Neural progenitor cell (in vitro differentiated cells): Measurements from ENCODE around the gene TATDN3. TPM values are rescaled to one million over a fixed set of nuclear protein-coding genes. Genes with fewer than 3 reads are reported as not detected.
A peak's percentile ranks its signal among the peaks of the same experiment; 100 is the strongest.

ENCODE experiments used
- DNase-seq: peaks from one replicate; pipeline ENCODE4 v3.0.0-alpha.2; 2016; ENCODE audit warnings: low spot score
- H2AFZ ChIP-seq: fragments of 200-600 bp; sonication (generic); replicated peaks from 2 replicates; pipeline ENCODE4 v1.6.1; 2016; ENCODE audit warnings: antibody characterized with exemption
- H3F3A ChIP-seq: fragments of 200-600 bp; sonication (generic); 2 replicates; pipeline ENCODE4 v1.6.1; 2016; ENCODE audit warnings: antibody characterized with exemption, low read depth
- H3K27ac ChIP-seq: fragments of 200-600 bp; sonication (generic); 2 replicates; pipeline ENCODE4 v1.5.1; 2016; ENCODE audit warnings: mild to moderate bottlenecking
- H3K27me3 ChIP-seq: fragments of 200-600 bp; sonication (generic); 2 replicates; pipeline ENCODE4 v1.6.1; 2016; ENCODE audit warnings: mild to moderate bottlenecking, moderate library complexity
- H3K36me3 ChIP-seq: fragments of 200-600 bp; sonication (generic); 2 replicates; pipeline ENCODE4 v1.5.1; 2016
- H3K4me1 ChIP-seq: fragments of 200-600 bp; sonication (generic); 2 replicates; pipeline ENCODE4 v1.6.1; 2016; ENCODE audit warnings: mixed run types
- H3K4me2 ChIP-seq: fragments of 200-600 bp; sonication (generic); 2 replicates; pipeline ENCODE4 v1.6.1; 2016
- H3K4me3 ChIP-seq: fragments of 200-600 bp; sonication (generic); 2 replicates; pipeline ENCODE4 v1.5.1; 2016
- H3K79me2 ChIP-seq: fragments of 200-600 bp; sonication (generic); 2 replicates; pipeline ENCODE4 v1.6.1; 2016; ENCODE audit warnings: low read depth
- H3K9ac ChIP-seq: fragments of 200-600 bp; sonication (generic); 2 replicates; pipeline ENCODE4 v1.6.1; 2016
- H3K9me3 ChIP-seq: fragments of 200-600 bp; sonication (generic); 2 replicates; pipeline ENCODE4 v1.5.1; 2016; ENCODE audit warnings: low read depth
- H4K20me1 ChIP-seq: fragments of 200-600 bp; sonication (generic); 2 replicates; pipeline ENCODE4 v1.6.1; 2016; ENCODE audit warnings: low read depth
- H3K27ac Mint-ChIP-seq: 3 replicates; pipeline ENCODE4 v1.8.0; 2021; ENCODE audit warnings: mixed read lengths
- H3K27me3 Mint-ChIP-seq: 2 replicates; pipeline ENCODE4 v1.8.0; 2022; ENCODE audit warnings: low read depth, mild to moderate bottlenecking, inconsistent platforms, moderate library complexity, mixed read lengths; ENCODE audit not compliant: insufficient read depth
- H3K36me3 Mint-ChIP-seq: 3 replicates; pipeline ENCODE4 v1.8.0; 2021; ENCODE audit warnings: mixed read lengths
- H3K4me1 Mint-ChIP-seq: 3 replicates; pipeline ENCODE4 v1.8.0; 2021; ENCODE audit warnings: mixed read lengths
- H3K4me3 Mint-ChIP-seq: 3 replicates; pipeline ENCODE4 v1.8.0; 2021; ENCODE audit warnings: mild to moderate bottlenecking, moderate library complexity, mixed read lengths
- H3K9me3 Mint-ChIP-seq: 3 replicates; pipeline ENCODE4 v1.8.0; 2020; ENCODE audit warnings: mixed read lengths
- EZH2 ChIP-seq: fragments of 200-600 bp; sonication (generic); IDR thresholded peaks from 2 replicates; pipeline ENCODE4 v1.6.1; 2017; ENCODE audit warnings: antibody characterized with exemption, mild to moderate bottlenecking, moderate library complexity
- EZH2phosphoT487 ChIP-seq: fragments of 200-600 bp; sonication (generic); IDR thresholded peaks from 2 replicates; pipeline ENCODE4 v1.6.1; 2017; ENCODE audit warnings: antibody characterized with exemption
- total RNA-seq: library from RNA; depleted of rRNA; stranded (reverse); fragments of >200 nt; gene quantifications from 2 replicates; pipeline ENCODE4 v1.2.3, GENCODE V29; 2015; ENCODE audit warnings: low replicate concordance
- TF ChIP-seq, protein P1 (sequence below): fragments of 200-600 bp; sonication (generic); IDR thresholded peaks from 2 replicates; pipeline ENCODE4 v1.5.1; 2017; ENCODE audit warnings: antibody characterized with exemption, mild to moderate bottlenecking

TATDN3 gene
- total RNA-seq, 1 donor from 2014 or later = 18.8 TPM

DNA sequence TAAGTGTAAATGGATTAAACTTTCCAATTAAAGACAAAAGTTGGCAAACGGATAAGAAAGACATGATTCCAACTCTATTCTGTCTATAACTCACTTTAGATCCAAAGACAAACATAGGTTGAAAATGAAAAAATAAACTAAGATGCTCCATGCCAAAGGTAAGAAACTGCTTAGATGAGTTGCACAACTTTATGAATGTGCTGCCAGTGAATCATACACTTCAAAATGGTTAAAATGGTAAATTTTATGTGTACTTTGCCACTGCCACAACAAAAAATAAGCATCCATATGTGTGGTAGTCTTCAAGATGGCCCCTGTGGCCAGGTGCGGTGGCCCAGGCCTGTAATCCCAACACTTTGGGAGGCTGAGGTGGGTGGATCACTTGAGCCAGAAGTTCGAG is 45.1 kb upstream of the TATDN3 start:
- no peaks in the 10 kb centered on the region for H3K9me3 ChIP-seq
- peaks cover 12% of the 10 kb centered on the region for H3K9me3 Mint-ChIP-seq
- no peaks in the 10 kb centered on the region for H3K27me3 ChIP-seq
- H3F3A ChIP-seq = peaks cover 15% of the 10 kb centered on the region
- peaks cover 70% of the 10 kb centered on the region for H3K79me2 ChIP-seq
- no peak overlapping the region for H3K4me2 ChIP-seq
- H3K27ac ChIP-seq = no peak overlapping the region
- no peak overlapping the region for H3K4me3 Mint-ChIP-seq
- TF ChIP-seq, protein P1, sequence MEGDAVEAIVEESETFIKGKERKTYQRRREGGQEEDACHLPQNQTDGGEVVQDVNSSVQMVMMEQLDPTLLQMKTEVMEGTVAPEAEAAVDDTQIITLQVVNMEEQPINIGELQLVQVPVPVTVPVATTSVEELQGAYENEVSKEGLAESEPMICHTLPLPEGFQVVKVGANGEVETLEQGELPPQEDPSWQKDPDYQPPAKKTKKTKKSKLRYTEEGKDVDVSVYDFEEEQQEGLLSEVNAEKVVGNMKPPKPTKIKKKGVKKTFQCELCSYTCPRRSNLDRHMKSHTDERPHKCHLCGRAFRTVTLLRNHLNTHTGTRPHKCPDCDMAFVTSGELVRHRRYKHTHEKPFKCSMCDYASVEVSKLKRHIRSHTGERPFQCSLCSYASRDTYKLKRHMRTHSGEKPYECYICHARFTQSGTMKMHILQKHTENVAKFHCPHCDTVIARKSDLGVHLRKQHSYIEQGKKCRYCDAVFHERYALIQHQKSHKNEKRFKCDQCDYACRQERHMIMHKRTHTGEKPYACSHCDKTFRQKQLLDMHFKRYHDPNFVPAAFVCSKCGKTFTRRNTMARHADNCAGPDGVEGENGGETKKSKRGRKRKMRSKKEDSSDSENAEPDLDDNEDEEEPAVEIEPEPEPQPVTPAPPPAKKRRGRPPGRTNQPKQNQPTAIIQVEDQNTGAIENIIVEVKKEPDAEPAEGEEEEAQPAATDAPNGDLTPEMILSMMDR = no peak
- TF ChIP-seq EZH2 = no peak
- TF ChIP-seq EZH2phosphoT487 = no peak
- H3K27me3 Mint-ChIP-seq = no peaks in the 10 kb centered on the region
- DNase-seq = no peak
- peaks cover 26% of the 10 kb centered on the region for H3K36me3 Mint-ChIP-seq
- H4K20me1 ChIP-seq = peaks cover 14% of the 10 kb centered on the region
- H3K36me3 ChIP-seq = no peaks in the 10 kb centered on the region
- H3K27ac Mint-ChIP-seq = no peak overlapping the region
- H2AFZ ChIP-seq = no peak overlapping the region
- H3K9ac ChIP-seq = no peak overlapping the region
- peaks cover 2% of the 10 kb centered on the region for H3K4me1 Mint-ChIP-seq
- no peak overlapping the region for H3K4me3 ChIP-seq
- H3K4me1 ChIP-seq = peaks cover 6% of the 10 kb centered on the region

DNA sequence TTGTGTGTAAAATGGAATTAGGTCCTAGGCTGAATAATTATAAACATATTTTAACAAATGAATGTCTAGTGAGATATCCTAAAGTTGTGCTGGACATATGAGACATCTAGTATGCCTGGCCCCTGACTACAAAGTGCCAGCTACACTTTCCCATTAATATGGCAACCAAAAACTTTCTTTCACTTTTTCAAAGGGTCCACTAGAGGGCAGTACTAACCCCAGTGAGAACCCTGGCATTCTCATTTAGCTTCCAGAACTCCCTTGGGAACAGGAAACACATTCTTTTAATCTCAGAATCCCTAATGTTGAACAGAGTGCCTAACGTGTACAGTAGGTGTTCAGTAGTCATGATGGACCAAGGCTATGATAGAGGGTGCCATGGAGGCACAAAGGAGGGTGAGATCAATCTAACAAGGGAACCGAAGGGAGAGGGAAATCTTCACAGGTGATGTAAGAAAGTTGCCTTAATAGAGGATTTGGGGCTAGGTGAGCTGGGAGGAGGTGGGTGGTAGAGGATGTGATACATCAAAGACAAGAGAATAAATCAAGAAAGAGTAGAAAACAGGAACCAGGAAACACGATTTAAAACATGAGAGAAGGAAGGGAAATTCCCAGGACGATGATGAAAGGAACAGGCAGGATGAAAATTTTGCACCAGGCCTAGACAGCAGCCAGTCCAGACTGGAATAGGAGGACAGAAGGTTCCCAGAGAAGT is 41.7 kb upstream of the TATDN3 start:
- Histone ChIP-seq H3K9ac (no peak overlapping the region), H3K36me3 (no peaks in the 10 kb centered on the region), H3K79me2 (peaks cover 55% of the 10 kb centered on the region), H3K4me2 (no peak overlapping the region), H3K4me1 (no peaks in the 10 kb centered on the region), H4K20me1 (peaks cover 36% of the 10 kb centered on the region), H3K4me3 (no peak overlapping the region), H3F3A (peaks cover 15% of the 10 kb centered on the region), H3K9me3 (no peaks in the 10 kb centered on the region), H2AFZ (no peak overlapping the region), H3K27me3 (no peaks in the 10 kb centered on the region), H3K27ac (no peak overlapping the region)
- H3K9me3 Mint-ChIP-seq = peaks cover 10% of the 10 kb centered on the region
- H3K4me3 Mint-ChIP-seq = no peak overlapping the region
- peak; percentile 70 for DNase-seq
- H3K36me3 Mint-ChIP-seq = peaks cover 7% of the 10 kb centered on the region
- H3K27me3 Mint-ChIP-seq = no peaks in the 10 kb centered on the region
- H3K27ac Mint-ChIP-seq = no peak overlapping the region
- H3K4me1 Mint-ChIP-seq = peaks cover 2% of the 10 kb centered on the region
- TF ChIP-seq, protein P1 = peak; percentile 89
- no peak for TF ChIP-seq EZH2phosphoT487

DNA sequence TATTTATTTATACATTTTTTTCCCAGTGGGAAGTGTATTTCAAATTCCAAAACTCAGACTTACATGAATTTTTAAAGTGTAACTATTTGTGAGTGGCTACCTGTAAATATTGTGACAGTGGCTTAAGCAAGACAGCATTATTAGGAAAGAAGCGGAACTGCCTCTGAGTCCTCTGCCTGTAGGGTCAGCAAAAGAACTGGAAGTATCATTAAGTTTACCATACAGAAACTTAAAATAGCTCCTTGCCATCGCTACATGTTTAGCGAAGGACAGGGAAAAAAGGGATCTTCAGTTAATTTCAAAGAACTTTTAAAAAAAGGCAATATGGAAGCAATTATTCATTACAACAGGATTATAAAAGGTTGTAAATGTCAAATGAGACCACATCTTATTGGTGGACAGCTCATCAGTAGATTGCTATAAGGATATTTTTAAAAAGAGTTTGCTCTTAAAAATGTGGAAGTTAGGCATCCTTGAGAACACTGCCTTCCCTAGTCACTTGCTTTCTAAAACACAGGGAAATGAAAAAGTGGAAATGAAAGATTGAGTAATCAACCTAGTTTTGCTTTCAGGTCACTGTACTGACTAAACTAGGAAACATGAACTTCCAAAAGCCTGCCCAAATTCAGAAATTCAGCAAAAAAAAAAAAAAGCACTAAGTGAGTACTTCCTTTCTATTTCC is 39.3 kb upstream of the TATDN3 start:
- H3K9me3 ChIP-seq = no peaks in the 10 kb centered on the region
- TF ChIP-seq, protein P1 = no peak
- no peak for TF ChIP-seq EZH2phosphoT487
- TF ChIP-seq EZH2 = no peak
- H3K36me3 ChIP-seq = no peaks in the 10 kb centered on the region
- Mint-ChIP-seq H3K4me3 (no peak overlapping the region), H3K36me3 (peaks cover 4% of the 10 kb centered on the region), H3K4me1 (peaks cover 2% of the 10 kb centered on the region), H3K27me3 (no peaks in the 10 kb centered on the region), H3K27ac (no peak overlapping the region), H3K9me3 (no peaks in the 10 kb centered on the region)
- peaks cover 46% of the 10 kb centered on the region for H4K20me1 ChIP-seq
- no peak overlapping the region for H3K4me3 ChIP-seq
- no peak overlapping the region for H2AFZ ChIP-seq
- no peak overlapping the region for H3K27ac ChIP-seq
- no peak for DNase-seq
- peaks cover 47% of the 10 kb centered on the region for H3K79me2 ChIP-seq
- H3K27me3 ChIP-seq = no peaks in the 10 kb centered on the region
- no peak overlapping the region for H3K4me2 ChIP-seq
- H3K4me1 ChIP-seq = no peaks in the 10 kb centered on the region
- H3F3A ChIP-seq = peaks cover 15% of the 10 kb centered on the region
- H3K9ac ChIP-seq = no peak overlapping the region
